Epidermal melanocyte (primary cell): ENCODE results near the gene MACO1.
"Not testable (repeated sequence)": the region's sequence is repeated elsewhere in the genome, so short reads cannot be mapped to it uniquely, and the experiment has no call there.

Experiments used
- DNase-seq: peaks from one replicate; pipeline ENCODE4 v3.0.0; 2011; ENCODE audit warnings: low spot score; ENCODE audit not compliant: insufficient read length

Gene MACO1

GRCh38 chr1:25430073-25430966 lies at the start of gene MACO1:
Gene MACO1, plus strand, starts transcription at chr1:25430897. Its CDS starts 202 bp downstream, at chr1:25431099.
- DNase-seq = peak; percentile 93

- DNase-seq = not testable (repeated sequence)
Measured at GRCh38 chr1:25382543-25382942, 48.2 kb upstream of the MACO1 start.

GRCh38 chr1:25383090-25383489 lies 47.6 kb upstream of the MACO1 start:
- DNase-seq = not testable (repeated sequence)

- not testable (repeated sequence) for DNase-seq
Measured at GRCh38 chr1:25383875-25384274, 46.8 kb upstream of the MACO1 start.

GRCh38 chr1:25387096-25387495 lies 43.6 kb upstream of the MACO1 start:
- not testable (repeated sequence) for DNase-seq

GRCh38 chr1:25388691-25389090 lies 42.0 kb upstream of the MACO1 start:
- not testable (repeated sequence) for DNase-seq

GRCh38 chr1:25389721-25390120 lies 41.0 kb upstream of the MACO1 start:
- not testable (repeated sequence) for DNase-seq

GRCh38 chr1:25392841-25393240 lies 37.9 kb upstream of the MACO1 start:
- no peak for DNase-seq

GRCh38 chr1:25397549-25397948 lies 33.1 kb upstream of the MACO1 start:
- not testable (repeated sequence) for DNase-seq

GRCh38 chr1:25398079-25398478 lies 32.6 kb upstream of the MACO1 start:
- not testable (repeated sequence) for DNase-seq

- not testable (repeated sequence) for DNase-seq
Measured at GRCh38 chr1:25402947-25403803, 27.5 kb upstream of the MACO1 start.

- DNase-seq = not testable (repeated sequence)
Measured at GRCh38 chr1:25405731-25406305, 24.9 kb upstream of the MACO1 start.

- not testable (repeated sequence) for DNase-seq
Measured at GRCh38 chr1:25409641-25410427, 20.9 kb upstream of the MACO1 start.

GRCh38 chr1:25412872-25413623 lies 17.6 kb upstream of the MACO1 start:
- not testable (repeated sequence) for DNase-seq

- not testable (repeated sequence) for DNase-seq
Measured at GRCh38 chr1:25414157-25414556, 16.5 kb upstream of the MACO1 start.

- not testable (repeated sequence) for DNase-seq
Measured at GRCh38 chr1:25414578-25414977, 16.1 kb upstream of the MACO1 start.

- not testable (repeated sequence) for DNase-seq
Measured at GRCh38 chr1:25417280-25417679, 13.4 kb upstream of the MACO1 start.

GRCh38 chr1:25419339-25419738 lies 11.4 kb upstream of the MACO1 start:
- DNase-seq = not testable (repeated sequence)

- not testable (repeated sequence) for DNase-seq
Measured at GRCh38 chr1:25420715-25421114, 10.0 kb upstream of the MACO1 start, which contains the start of gene RHCE. Gene RHCE, minus strand, starts transcription at chr1:25420825. Its CDS starts 39 bp downstream, at chr1:25420786.

GRCh38 chr1:25423206-25423605 lies 7.5 kb upstream of the MACO1 start:
- DNase-seq = not testable (repeated sequence)
